ENCODE data around the gene BBIP1.
A peak's percentile ranks its signal among the peaks of the same experiment; 100 is the strongest.

BBIP1 gene
- 10.9 to 27.4 reads per million in 2 donors for total RNA-seq

GRCh38 chr10:110918643-110919348, at the start of gene BBIP1:
Gene BBIP1, minus strand, starts transcription at chr10:110919180. Its CDS starts 1,023 bp downstream, at chr10:110918157.
- DNase-seq: peak in 1 of 5 experiments; percentile 91

- no peak for DNase-seq
These were observed 48.7 kb upstream of the BBIP1 start for GRCh38 chr10:110967645-110968044.

GRCh38 chr10:110967009-110967630, 48.1 kb upstream of the BBIP1 start:
- no peak for DNase-seq

GRCh38 chr10:110966146-110966545, 47.2 kb upstream of the BBIP1 start:
- DNase-seq: no peak

GRCh38 chr10:110965216-110965615, 46.2 kb upstream of the BBIP1 start:
- DNase-seq: no peak

- DNase-seq: no peak
These were observed 45.7 kb upstream of the BBIP1 start for GRCh38 chr10:110964681-110965080.

- DNase-seq: no peak
These were observed 44.2 kb upstream of the BBIP1 start for GRCh38 chr10:110963162-110963561.

- no peak for DNase-seq
These were observed 43.5 kb upstream of the BBIP1 start for GRCh38 chr10:110962443-110962842.

GRCh38 chr10:110960333-110960712, 41.3 kb upstream of the BBIP1 start:
- DNase-seq: no peak

GRCh38 chr10:110959379-110960332, 40.7 kb upstream of the BBIP1 start:
- no peak for DNase-seq

- no peak for DNase-seq
These were observed 38.6 kb upstream of the BBIP1 start for GRCh38 chr10:110957606-110958005.

- DNase-seq: no peak
These were observed 32.4 kb upstream of the BBIP1 start for GRCh38 chr10:110951381-110951780.

GRCh38 chr10:110947061-110947595, 28.1 kb upstream of the BBIP1 start:
- DNase-seq: no peak

- DNase-seq: no peak
These were observed 27.5 kb upstream of the BBIP1 start for GRCh38 chr10:110946496-110946895.

GRCh38 chr10:110944792-110945396, 25.9 kb upstream of the BBIP1 start:
- DNase-seq: no peak

GRCh38 chr10:110939419-110939818, 20.4 kb upstream of the BBIP1 start:
- DNase-seq: no peak

GRCh38 chr10:110936757-110937156, 17.8 kb upstream of the BBIP1 start:
- no peak for DNase-seq

GRCh38 chr10:110932505-110933180, 13.7 kb upstream of the BBIP1 start:
- no peak for DNase-seq

- no peak for DNase-seq
These were observed 12.9 kb upstream of the BBIP1 start for GRCh38 chr10:110931769-110932381.

GRCh38 chr10:110927461-110927860, 8.5 kb upstream of the BBIP1 start:
- no peak for DNase-seq

GRCh38 chr10:110923856-110924493, 5.0 kb upstream of the BBIP1 start:
- no peak for DNase-seq
